Endodermal cell (in vitro differentiated cells): Measurements from ENCODE around the gene PRRC2B. TPM values are rescaled to one million over a fixed set of nuclear protein-coding genes. Genes with fewer than 3 reads are reported as not detected.

Experiments
- DNase-seq: peaks from one replicate; pipeline ENCODE4 v3.0.0-alpha.2; 2017
- H3K27ac ChIP-seq: 2 replicates; pipeline ENCODE4 v1.5.1; 2013; ENCODE audit warnings: mild to moderate bottlenecking, low read depth, low read length, moderate library complexity
- H3K27me3 ChIP-seq: 2 replicates; pipeline ENCODE4 v1.6.1; 2013; ENCODE audit warnings: mild to moderate bottlenecking, low read length, moderate library complexity; ENCODE audit not compliant: insufficient read depth, control insufficient read depth, poor library complexity, severe bottlenecking
- H3K36me3 ChIP-seq: 2 replicates; pipeline ENCODE4 v1.7.0; 2013; ENCODE audit warnings: mild to moderate bottlenecking, low read length, moderate library complexity; ENCODE audit not compliant: control insufficient read depth, insufficient read depth
- H3K4me1 ChIP-seq: one replicate; pipeline ENCODE4 v1.7.0; 2013; ENCODE audit warnings: low read length; ENCODE audit not compliant: control insufficient read depth, insufficient read depth
- H3K4me3 ChIP-seq: 2 replicates; pipeline ENCODE4 v1.5.1; 2013; ENCODE audit warnings: mild to moderate bottlenecking, low read length, moderate library complexity
- H3K9ac ChIP-seq: 2 replicates; pipeline ENCODE4 v1.6.1; 2013; ENCODE audit warnings: mild to moderate bottlenecking, low read length, moderate library complexity; ENCODE audit not compliant: poor library complexity, severe bottlenecking; ENCODE audit errors: extremely low read depth
- H3K9me3 ChIP-seq: 2 replicates; pipeline ENCODE4 v1.6.1; 2013; ENCODE audit warnings: mild to moderate bottlenecking, low read length, moderate library complexity; ENCODE audit not compliant: control insufficient read depth
- H3K27ac Mint-ChIP-seq: 2 replicates; pipeline ENCODE4 v1.8.0; 2020; ENCODE audit warnings: mixed read lengths
- H3K27me3 Mint-ChIP-seq: 2 replicates; pipeline ENCODE4 v1.8.0; 2021; ENCODE audit warnings: mild to moderate bottlenecking, mixed read lengths; ENCODE audit not compliant: insufficient read depth
- H3K36me3 Mint-ChIP-seq: 2 replicates; pipeline ENCODE4 v1.8.0; 2020; ENCODE audit warnings: low read depth, mixed read lengths
- H3K4me1 Mint-ChIP-seq: 2 replicates; pipeline ENCODE4 v1.8.0; 2020; ENCODE audit warnings: mixed read lengths
- H3K4me3 Mint-ChIP-seq: 2 replicates; pipeline ENCODE4 v1.8.0; 2020; ENCODE audit warnings: mild to moderate bottlenecking, moderate library complexity, mixed read lengths
- H3K9me3 Mint-ChIP-seq: 2 replicates; pipeline ENCODE4 v1.8.0; 2020; ENCODE audit warnings: mild to moderate bottlenecking, mixed read lengths
- CTCF ChIP-seq: fragments of 200-600 bp; sonication (generic); conservative IDR thresholded peaks from 2 replicates; pipeline ENCODE4 v1.5.0; 2021; ENCODE audit warnings: antibody characterized with exemption, mild to moderate bottlenecking
- WGBS, 2 experiments: methylation state at CpG; one replicate each; pipeline versions ENCODE4 v1.1.5 to v1.1.7; 2013; ENCODE audit warnings: missing lambda C conversion rate in 2 of 2, mixed read lengths in 1 of 2; ENCODE audit not compliant: insufficient coverage in 1 of 2, insufficient read length in 1 of 2; 5-methylcytosine and 5-hydroxymethylcytosine counted together
- total RNA-seq, 2 donors: library from RNA; stranded (reverse); fragmentation: NEBNext Ultra II Directional in 1 of 2; extraction: Animal tissue kit (Norgen Biotek cat#: 25700) in 1 of 2; gene quantifications; 2 replicates in 1 of 2; 3 replicates in 1 of 2; pipeline ENCODE4 v1.2.1, GENCODE V29; 2021

Gene PRRC2B
- total RNA-seq, 2 donors from 2014 or later = 309 to 334 TPM

GRCh38 chr9:131484051-131484445 lies 90.2 kb downstream of the PRRC2B start:
- Histone ChIP-seq H3K27ac (no peak overlapping the region), H3K9ac (no peak overlapping the region), H3K4me3 (no peak overlapping the region), H3K27me3 (no peaks in the 10 kb centered on the region), H3K4me1 (no peaks in the 10 kb centered on the region), H3K9me3 (no peaks in the 10 kb centered on the region), H3K36me3 (peaks cover 98% of the 10 kb centered on the region)
- Mint-ChIP-seq H3K36me3 (peaks cover 94% of the 10 kb centered on the region), H3K27me3 (no peaks in the 10 kb centered on the region), H3K4me1 (no peaks in the 10 kb centered on the region), H3K4me3 (no peak overlapping the region), H3K27ac (no peak overlapping the region), H3K9me3 (no peaks in the 10 kb centered on the region)
- TF ChIP-seq CTCF = no peak
- WGBS, 2 experiments = 94% methylated on average over 4 to 7 of the region's 7 CpGs
- DNase-seq = no peak

- Mint-ChIP-seq H3K36me3 (peaks cover 93% of the 10 kb centered on the region), H3K9me3 (no peaks in the 10 kb centered on the region), H3K4me1 (no peaks in the 10 kb centered on the region), H3K27ac (no peak overlapping the region), H3K4me3 (no peak overlapping the region), H3K27me3 (no peaks in the 10 kb centered on the region)
- Histone ChIP-seq H3K36me3 (peaks cover 95% of the 10 kb centered on the region), H3K9me3 (no peaks in the 10 kb centered on the region), H3K27me3 (no peaks in the 10 kb centered on the region), H3K9ac (no peak overlapping the region), H3K4me1 (no peaks in the 10 kb centered on the region), H3K27ac (no peak overlapping the region), H3K4me3 (no peak overlapping the region)
- DNase-seq = no peak
- TF ChIP-seq CTCF = no peak
- WGBS, 2 experiments = 94 to 96% methylated on average over 8 to 15 of the region's 15 CpGs
Observed at GRCh38 chr9:131484560-131485185, 90.8 kb downstream of the PRRC2B start.

DNA sequence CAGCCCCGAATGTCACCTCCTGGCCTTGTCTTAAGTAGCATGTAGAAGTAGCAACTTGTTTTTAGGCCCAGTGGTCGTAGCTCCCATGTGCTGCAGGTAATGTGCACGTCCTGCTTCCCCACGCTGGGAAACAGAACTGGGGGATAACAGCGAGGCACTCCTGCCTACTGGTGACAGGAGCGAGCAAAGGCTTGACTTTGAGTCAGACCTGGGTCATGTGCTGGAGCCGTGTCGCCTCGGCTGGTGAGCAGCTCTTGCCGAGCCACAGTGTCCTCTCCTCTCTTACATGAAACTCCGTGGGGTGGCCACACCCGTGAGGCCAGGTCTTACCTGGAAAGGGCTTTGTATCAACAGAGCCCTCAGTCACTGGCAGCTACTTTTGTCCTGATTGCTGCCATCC lies 91.3 kb downstream of the PRRC2B start:
- no peaks in the 10 kb centered on the region for H3K9me3 ChIP-seq
- no peak for TF ChIP-seq CTCF
- Mint-ChIP-seq H3K9me3 (no peaks in the 10 kb centered on the region), H3K4me1 (no peaks in the 10 kb centered on the region), H3K4me3 (no peak overlapping the region), H3K27me3 (no peaks in the 10 kb centered on the region), H3K27ac (no peak overlapping the region), H3K36me3 (peaks cover 94% of the 10 kb centered on the region)
- no peak overlapping the region for H3K4me3 ChIP-seq
- no peak overlapping the region for H3K27ac ChIP-seq
- WGBS, 2 experiments = 89 to 90% methylated on average over 12 of the region's 12 CpGs
- no peak for DNase-seq
- peaks cover 95% of the 10 kb centered on the region for H3K36me3 ChIP-seq
- H3K27me3 ChIP-seq = no peaks in the 10 kb centered on the region
- H3K9ac ChIP-seq = no peak overlapping the region
- H3K4me1 ChIP-seq = no peaks in the 10 kb centered on the region
